Measurements from ENCODE around the gene OXCT2.
"Not testable (repeated sequence)": the region's sequence is repeated elsewhere in the genome, so short reads cannot be mapped to it uniquely, and the experiment has no call there.

The OXCT2 gene

DNA sequence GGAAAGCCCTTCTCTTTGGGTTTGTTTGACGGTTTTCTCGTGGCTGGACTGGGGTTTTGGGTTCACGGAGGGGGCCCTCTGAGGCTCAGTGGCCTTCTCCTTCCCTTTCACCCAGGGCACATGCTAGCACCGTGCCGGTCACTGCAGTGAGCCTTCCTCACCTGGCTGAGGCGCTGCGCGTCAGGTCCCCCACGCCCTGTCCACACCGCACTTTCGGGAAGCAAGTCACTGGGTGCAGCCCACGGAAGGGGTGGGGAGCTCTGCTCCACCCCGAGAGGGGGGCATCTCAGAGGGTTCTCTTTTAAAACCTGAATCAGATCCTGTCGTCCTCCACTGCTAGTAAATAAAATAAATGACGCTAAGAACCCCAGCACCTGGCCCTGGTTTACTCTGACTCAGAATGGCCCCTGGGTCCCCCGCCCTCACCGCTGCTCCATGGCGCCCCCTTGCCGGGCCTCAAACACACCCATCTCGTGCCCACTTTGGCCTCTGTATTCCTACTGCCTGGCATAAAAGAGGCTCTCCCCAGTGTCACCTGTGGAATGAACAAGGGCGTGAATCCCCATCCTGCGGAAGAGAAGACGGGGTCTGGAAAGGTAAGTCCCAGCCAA, 2.3 kb upstream of the OXCT2 start:
- DNase-seq; in situ Hi-C loops (cut with HindIII; ENCODE audit: low pct_ligation_motif_present, low pct_unique_long_range_greater_than_20kb, low sequenced_read_pairs): not testable (repeated sequence)

DNA sequence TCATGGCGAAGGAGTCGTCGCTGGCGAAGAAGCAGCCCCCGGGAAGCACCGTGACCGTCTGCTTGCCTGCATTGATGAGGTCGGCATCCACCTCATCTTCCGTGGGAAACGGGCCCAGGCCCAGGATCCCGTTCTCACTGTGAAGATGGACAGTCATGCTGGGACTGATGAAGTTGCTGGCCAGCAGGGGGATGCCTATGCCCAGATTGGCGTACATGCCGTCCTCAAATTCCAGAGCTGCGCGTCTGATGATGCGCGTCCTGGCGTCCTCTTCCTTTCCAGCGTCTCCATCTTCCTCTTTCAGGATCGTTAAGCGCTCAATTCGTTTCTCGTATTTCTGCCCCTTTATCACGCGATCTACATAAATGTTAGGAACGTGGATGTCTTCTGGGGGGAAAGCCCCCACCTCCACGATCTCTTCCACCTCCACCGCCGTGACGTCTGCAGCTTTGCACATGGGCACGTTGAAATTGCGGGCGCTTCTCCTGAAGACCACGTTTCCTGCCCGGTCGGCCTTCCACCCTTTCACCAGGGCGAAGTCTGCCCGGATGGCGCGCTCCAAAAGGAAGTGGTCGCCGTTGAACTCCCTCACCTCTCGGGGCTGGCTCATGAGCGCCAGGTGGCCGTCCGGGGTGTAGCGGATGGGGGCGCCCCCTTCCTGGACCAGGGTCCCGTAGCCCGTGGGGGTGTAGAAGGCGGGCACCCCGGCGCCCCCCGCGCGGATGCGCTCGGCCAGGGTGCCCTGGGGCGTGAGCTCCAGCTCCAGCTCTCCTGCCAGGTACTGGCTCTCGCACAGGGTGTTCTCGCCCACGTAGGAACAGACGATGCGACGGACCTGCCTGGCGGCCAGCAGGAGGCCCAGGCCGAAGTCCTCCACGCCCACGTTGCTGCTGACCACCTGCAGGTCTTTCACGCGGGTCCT, 787 bp downstream of the OXCT2 start:
- in situ Hi-C loops (cut with HindIII; ENCODE audit: low pct_ligation_motif_present, low pct_unique_long_range_greater_than_20kb, low sequenced_read_pairs): not testable (repeated sequence)

DNA sequence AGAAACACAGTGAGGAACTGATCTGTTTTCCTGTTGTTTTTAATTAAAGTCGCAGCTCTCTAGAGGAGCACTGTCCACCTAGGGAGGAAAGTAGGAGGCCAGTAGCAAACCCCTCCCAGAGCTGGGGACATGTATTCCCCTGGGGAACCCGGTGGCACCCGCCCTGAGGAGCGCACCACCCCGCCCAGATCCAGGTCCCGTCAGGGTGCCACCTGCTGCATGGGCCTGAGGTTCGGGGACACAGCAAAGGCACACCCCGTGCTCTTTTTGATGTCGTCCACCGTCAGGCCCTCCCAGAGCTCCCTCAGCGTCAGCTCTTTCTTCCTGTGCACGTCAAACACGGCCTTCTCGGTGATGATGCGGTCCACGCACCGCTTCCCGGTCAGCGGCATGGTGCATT, 1.6 kb downstream of the OXCT2 start:
- in situ Hi-C loops (cut with HindIII; ENCODE audit: low pct_ligation_motif_present, low pct_unique_long_range_greater_than_20kb, low sequenced_read_pairs); DNase-seq: not testable (repeated sequence)

More for the DNA sequence above, 787 bp downstream of the OXCT2 start:
- DNase-seq: not testable (repeated sequence)

DNA sequence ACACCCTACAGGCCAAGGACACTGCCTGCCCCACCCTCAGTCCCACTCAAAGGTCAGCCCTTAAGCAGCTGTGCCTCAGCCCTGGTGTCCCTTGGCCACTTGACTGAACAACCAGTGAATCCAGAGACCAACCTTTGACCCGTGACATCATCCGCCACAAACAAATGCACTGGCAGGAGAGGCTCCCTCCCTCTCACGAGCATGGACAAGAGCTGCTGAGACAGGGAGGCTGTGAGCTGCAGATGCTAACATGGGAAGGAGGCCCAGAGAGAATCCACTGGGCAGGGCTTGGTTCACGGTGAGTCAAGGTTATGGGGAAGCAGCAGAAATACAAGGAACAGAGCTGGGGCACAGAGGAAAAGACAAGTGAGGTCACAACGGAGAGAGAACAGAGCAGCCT, 4.7 kb downstream of the OXCT2 start:
- in situ Hi-C loops (cut with HindIII; ENCODE audit: low pct_ligation_motif_present, low pct_unique_long_range_greater_than_20kb, low sequenced_read_pairs); DNase-seq: not testable (repeated sequence)

DNA sequence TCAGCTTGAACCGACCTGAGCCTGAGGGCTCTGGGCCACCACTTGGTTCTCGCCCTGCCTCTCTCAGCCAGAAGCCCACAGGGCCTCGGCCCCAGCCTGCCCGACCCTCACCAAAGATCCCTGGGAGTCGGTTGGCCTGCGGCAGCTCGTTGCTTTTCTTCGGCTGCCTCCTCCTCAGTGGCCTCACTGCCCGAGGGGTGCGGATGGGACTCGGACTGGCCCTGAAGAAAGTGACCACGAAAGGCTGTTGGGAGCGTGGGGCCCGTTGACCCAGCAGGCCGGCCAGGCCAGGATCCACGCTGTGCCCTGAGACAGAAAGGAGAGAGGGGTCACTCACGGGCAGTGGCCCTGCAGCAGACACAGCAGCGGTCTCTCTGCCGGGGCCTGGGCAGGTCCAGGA, 6.6 kb downstream of the OXCT2 start:
- in situ Hi-C loops (cut with HindIII; ENCODE audit: low pct_ligation_motif_present, low pct_unique_long_range_greater_than_20kb, low sequenced_read_pairs); DNase-seq: not testable (repeated sequence)

DNA sequence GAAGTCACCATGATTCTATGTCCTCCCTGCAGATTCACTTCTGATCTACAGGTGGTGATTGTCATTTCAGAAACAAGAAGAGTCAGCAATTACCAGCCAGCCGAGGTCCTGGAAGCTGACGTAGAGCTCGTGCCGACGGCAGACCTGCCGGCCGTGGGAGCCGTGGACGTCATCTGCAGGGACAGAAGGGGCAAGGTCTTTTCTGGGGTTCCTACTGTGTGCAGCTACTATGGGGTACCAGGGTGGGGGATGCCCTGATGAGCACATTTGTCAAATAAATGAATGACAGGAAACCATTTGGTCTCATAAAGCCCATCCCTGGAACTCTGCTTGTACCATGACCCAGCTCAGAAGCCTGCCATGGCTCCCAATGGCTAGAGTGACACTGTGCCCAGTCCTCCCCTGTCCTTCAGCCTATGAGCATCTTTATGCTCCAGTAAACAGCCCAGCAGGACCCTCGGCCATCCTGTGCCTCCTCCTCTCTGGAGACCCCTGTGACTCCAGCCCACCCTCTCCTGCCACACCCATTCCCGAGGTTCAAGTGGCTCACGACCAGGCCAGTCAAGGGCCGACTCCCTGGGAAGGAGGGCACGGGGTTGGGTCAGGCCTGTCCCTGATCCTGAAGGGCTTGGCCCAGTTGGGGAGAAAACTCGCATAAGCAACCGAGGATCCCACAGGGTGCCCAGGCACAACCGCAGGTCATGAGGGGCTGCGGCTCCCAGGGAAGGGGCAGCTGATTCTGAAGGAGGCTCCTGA, 7.4 kb downstream of the OXCT2 start:
- DNase-seq; in situ Hi-C loops (cut with HindIII; ENCODE audit: low pct_ligation_motif_present, low pct_unique_long_range_greater_than_20kb, low sequenced_read_pairs): not testable (repeated sequence)

DNA sequence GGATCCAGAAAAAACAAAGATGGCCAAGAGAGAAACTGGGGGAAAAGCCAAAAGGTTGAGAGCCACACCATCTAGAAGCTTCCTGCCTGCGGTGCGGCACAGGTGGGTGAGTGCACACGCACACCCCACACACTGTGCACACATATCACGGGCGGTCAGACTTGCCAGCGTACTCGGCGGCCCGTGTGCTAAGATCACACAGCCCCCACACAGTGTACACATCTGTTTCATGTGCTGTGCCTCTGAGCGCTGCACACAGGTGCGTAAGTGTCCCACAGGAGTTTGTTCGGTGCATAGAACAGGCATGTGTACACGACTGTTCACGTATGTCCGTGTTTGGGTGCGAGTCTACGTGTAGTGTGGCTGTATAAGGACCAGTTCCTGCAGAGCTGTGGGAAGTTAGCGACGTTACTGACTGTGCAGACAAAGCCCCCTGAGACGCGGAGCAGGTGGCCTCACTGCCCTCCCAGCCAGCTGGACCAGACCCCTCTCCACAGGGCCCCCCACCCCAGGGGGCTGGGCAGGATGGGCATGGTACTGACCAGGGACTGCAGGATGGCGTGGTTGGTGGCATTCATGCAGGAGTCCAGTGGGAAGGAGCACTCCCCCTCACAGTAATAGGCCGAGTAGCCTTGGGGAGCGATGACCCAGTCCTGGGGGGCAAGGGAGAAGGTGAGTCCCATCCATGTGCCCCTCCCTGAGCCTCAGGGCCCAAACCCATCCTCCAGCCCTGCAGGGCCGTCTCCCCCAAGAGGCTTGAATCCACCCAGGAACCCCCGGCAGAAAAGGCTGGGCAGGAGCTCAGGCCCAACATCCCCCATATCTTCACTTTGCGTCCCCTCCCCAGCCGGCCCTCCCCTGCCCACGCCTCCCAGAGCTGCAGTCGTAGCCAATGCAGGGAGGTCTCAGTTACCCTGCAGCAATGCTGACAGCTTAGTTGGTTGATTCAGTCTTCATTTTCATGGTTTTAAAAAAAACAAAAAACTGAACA, 8.3 kb downstream of the OXCT2 start:
- DNase-seq: no peak
- in situ Hi-C loops (cut with HindIII; ENCODE audit: low pct_ligation_motif_present, low pct_unique_long_range_greater_than_20kb, low sequenced_read_pairs): no loop called here

DNA sequence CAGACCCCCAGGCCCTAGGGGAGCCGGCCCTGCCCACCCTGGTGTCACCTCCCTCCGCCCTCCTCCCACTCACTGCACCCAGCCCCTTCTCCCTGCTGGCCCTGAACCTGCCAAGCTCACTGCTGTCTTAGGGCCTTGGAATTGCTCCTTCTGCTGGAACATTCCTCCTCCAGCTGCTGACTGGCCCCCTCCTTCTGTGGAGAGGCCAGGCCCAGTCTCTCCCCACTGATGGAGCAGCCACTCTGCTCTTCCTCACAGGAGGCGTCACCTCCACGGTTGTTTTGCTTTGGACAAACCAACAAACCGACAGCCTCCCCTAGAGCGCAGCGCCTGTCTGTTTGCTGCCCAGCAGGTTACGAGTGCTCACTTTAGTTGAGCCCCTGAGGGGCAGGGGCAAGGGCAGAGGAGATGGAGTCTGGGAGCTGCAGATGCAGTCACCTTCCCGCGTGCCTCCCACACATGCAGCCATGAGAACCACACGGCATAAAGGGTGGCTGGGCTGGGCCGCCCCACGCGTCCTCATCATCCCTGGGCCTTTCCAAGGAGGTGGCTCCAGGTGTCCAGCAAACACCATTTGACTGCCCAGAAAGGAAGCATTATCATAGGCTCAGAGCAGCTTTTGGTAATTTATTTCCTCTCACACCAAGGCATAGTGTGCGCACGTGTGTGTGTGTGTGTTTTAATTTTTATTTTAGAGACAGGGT, 9.4 kb downstream of the OXCT2 start:
- no peak for DNase-seq
- in situ Hi-C loops (cut with HindIII; ENCODE audit: low pct_ligation_motif_present, low pct_unique_long_range_greater_than_20kb, low sequenced_read_pairs): no loop called here

DNA sequence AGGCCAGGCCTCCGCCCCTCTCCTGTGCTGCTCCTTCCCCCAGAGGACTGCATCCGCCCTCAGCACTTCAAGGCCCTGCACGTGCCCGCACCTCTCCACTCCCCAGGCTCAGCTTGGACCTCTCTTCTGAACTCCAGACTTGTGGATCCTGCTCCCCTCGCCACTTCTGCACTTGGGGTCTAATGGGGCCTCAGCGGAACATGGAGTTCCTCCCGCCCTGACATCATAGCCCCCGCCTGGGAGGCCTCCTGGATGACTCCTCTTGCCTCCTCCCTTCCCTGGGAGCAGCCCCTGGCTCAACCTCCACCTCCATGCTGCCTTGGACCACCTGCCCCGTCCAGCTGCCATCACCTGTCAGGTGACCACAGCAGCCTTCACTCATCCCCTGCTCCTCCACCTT, 10.1 kb downstream of the OXCT2 start:
- in situ Hi-C loops (cut with HindIII; ENCODE audit: low pct_ligation_motif_present, low pct_unique_long_range_greater_than_20kb, low sequenced_read_pairs): no loop called here
- no peak for DNase-seq

DNA sequence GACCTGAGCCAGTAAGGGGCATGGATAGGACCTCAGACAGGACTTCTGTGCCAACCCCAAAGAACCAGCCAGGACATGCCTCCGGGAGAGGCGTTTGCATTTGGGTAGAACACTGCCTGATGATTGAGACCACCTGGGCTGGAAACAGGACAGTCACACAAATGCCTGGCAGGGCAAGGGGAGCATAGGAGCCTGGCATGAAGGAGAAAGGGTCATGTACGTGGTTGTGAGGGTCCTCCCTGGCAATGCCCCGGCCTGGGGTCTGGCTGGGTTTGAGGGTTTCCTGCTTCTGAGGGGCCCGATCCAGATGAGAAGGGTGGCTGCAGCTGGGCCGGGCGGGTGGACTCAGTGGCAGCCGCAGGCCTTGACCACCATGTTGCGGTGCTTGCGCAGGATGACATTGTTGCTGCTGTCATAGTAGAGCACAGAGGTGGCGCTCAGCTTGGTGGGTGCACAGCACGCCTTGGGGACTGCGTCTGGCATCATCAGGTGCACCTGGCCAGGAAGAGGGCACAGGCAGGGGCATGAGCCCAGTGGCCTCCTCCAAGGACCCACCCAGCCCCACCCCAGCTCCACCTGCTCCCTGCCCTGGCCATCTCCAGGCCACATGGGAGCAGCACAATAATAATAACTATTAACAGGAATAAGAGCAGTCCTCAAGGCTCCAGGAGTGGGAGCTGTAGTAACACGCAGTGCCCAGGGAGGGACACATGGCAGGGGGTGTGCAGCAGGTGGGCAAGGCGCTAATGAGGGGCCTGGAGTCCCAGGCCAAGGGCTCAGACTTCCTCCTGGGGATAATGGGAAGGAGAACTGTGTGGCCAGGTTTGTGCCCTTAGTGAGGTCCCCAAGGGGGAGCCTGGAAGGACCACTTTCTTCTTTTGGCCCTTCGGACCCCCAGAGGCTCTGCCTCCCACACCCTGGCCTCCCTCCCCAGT, 10.8 kb downstream of the OXCT2 start:
- DNase-seq: no peak
- in situ Hi-C loops (cut with HindIII; ENCODE audit: low pct_ligation_motif_present, low pct_unique_long_range_greater_than_20kb, low sequenced_read_pairs): no loop called here

DNA sequence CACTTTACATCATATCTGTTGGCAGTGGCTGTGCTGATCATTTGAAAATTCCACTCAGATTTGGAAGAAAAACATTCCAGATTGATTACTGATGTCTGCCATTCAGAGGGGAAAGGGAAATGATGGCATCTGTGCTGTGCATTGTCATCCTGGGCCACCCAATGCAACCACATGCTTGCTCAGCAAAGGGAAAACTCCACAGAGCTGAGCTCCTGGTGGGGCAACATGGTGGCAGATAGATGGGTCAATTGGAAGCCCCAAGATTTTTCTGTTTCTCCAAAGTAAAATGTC, 11.8 kb downstream of the OXCT2 start:
- in situ Hi-C loops (cut with HindIII; ENCODE audit: low pct_ligation_motif_present, low pct_unique_long_range_greater_than_20kb, low sequenced_read_pairs): no loop called here
- DNase-seq: no peak

DNA sequence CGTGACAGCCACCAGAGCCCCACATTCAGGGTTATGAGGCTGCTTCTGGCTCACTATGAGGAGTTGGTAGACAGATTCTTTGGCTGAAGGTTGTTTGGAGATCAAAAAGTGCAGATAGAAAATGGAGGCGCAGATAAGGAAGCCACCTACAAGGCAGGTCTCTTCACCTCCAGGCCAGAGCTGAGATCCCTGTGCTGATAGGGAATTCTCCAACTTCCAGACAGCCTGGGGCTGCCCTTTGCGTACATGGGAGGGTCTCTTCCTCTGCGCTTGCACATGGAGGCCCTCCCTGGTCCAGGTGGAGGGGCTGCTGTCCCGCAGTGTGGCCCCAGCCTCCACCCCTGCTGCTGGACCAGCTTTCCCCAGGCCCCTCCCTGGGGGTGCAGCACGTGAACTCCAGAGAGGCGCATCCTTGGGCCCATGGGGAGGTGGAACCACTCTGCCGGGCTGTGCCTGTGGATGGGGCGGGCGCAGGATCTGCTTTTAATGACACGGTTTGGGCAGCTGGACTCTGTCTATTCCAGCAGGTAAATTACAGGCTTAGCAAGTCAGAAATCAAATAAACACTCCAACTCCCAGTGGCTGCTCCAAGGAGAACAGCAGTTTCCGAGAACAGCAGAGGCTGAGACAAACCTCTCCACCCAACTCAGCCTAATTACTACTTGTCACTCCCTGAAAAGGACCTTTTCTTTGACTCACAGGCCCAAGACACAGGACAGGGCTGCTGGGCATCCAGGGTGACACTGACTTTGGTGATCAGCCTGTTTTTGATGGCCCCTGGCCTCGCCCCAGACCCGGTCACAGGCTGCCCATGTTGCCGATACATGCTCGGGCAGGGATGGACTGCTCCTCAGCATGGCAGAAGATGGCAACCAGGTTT, 12.4 kb downstream of the OXCT2 start:
- in situ Hi-C loops (cut with HindIII; ENCODE audit: low pct_ligation_motif_present, low pct_unique_long_range_greater_than_20kb, low sequenced_read_pairs): no loop called here
- no peak for DNase-seq

DNA sequence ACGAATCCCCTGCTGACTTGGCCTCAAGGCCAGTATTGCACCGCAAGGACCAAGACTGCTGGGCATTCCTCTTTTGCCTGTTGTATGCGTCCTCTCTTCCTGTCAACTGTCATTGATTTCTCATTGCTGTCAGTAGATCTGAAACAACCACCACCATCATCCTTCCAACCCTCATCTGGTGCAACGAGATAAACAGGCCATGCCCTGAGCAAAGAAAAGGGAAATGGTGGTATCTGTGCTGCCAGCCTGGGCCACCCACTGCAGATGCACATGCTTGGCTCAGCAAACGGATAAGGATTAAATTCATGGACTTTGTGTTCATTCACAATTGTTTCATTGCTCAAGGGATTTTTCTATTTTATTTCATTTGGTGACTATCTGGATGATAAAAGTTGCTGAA, 13.6 kb downstream of the OXCT2 start:
- in situ Hi-C loops (cut with HindIII; ENCODE audit: low pct_ligation_motif_present, low pct_unique_long_range_greater_than_20kb, low sequenced_read_pairs): no loop called here
- DNase-seq: no peak

DNA sequence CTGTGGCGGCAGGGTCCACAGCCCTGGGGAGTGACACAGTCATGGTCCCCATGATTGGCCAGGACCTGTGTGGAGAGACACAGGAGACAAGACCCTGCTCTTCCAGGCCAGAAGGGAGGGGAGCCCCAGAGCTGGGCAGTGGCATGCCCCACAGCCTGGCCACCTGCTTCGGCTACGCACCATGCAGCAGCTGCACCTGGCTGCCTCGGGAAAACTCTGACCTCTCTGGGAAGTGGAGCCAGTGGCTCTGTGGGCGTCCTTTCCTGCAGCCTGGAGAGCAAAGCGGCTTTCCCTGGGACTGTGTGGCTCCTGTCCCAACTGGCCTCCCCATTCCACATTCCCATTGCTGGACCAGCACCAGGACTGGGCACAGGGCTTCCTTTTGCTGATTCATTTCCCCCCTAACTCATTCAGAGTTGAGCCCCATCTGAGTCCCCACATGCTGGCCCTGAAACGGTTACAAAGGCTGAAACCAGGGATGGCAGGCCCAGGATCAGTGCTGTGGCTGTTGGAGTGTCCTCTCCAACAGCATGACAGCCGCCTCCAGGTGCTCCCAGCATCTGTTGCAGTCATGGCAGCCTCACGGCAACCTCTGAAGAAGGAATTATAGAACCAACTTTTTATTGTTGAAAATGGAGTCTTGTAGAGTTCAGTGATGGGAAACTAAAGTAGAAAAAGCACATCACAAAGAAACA, 15.0 kb downstream of the OXCT2 start:
- DNase-seq: no peak

DNA sequence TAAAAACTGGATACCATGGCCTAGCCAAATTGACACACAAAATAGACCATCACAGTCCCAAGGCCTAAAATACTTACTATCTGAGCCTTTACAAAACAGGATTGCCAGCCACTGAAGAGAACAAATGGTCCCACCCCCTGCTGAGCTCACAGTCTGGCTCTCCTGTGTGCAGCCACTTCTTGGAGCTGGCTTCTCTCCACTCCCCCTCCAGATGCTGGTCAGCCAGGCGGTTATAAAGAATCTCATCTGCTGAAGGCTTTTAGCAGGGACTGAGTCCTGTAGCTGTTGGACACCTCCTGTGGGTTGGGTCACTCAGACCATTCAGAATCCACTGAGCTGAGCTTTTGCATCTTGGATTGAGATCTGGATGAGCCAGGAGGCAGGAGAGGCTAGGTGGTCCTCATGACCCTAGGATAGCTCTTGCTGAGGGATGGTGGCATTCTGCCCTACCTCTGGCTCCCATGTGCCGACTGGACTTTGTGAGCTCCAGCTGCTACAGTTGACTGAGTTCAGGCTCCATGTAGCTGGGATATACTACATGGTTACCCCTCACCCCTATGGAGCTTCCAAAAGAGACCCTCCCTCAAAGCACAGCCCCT, 16.1 kb downstream of the OXCT2 start:
- no peak for DNase-seq
- in situ Hi-C loops (cut with HindIII; ENCODE audit: low pct_ligation_motif_present, low pct_unique_long_range_greater_than_20kb, low sequenced_read_pairs): no loop called here

More for the DNA sequence above, 15.0 kb downstream of the OXCT2 start:
- in situ Hi-C loops (cut with HindIII; ENCODE audit: low pct_ligation_motif_present, low pct_unique_long_range_greater_than_20kb, low sequenced_read_pairs): no loop called here
